A673 (cell line): ENCODE data around the gene AREL1. TPM values are rescaled to one million over a fixed set of nuclear protein-coding genes. Genes with fewer than 3 reads are reported as not detected.

Experiments
- BruUV-seq: library from RNA; stranded (reverse); fragments of 400-500 nt; replicated peaks from 2 replicates; lab custom pipeline; 2021; lab: Mats Ljungman, UMichigan
- CTCF ChIA-PET: fragments of 300-600 bp; sonication (Branson Sonifier 250); formaldehyde crosslinking; loops from one replicate; lab custom pipeline; 2022; ENCODE audit warnings: antibody characterized with exemption; lab: Charles Lee
- POLR2A ChIA-PET: fragments of 300-600 bp; sonication (Branson Sonifier 250); formaldehyde crosslinking; loops from one replicate; lab custom pipeline; 2022; ENCODE audit warnings: antibody characterized with exemption; ENCODE audit not compliant: low non-redundant PET; lab: Charles Lee
- DNase-seq: peaks from one replicate; pipeline ENCODE4 v3.0.0-alpha.2; 2015; ENCODE audit warnings: low spot score
- H3K27ac ChIP-seq: fragments of 200-600 bp; sonication (generic); 2 replicates; pipeline ENCODE4 v1.5.1; 2016; ENCODE audit warnings: mixed run types, low read depth, mild to moderate bottlenecking, mixed read lengths, antibody characterized with exemption, low read length; ENCODE audit not compliant: poor library complexity, severe bottlenecking
- H3K27me3 ChIP-seq: fragments of 200-600 bp; sonication (generic); replicated peaks from 2 replicates; pipeline ENCODE4 v1.6.1; 2017; ENCODE audit warnings: mixed run types, low read depth, mild to moderate bottlenecking, mixed read lengths, antibody characterized with exemption, low read length; ENCODE audit not compliant: insufficient read depth, poor library complexity
- H3K36me3 ChIP-seq: fragments of 200-600 bp; sonication (generic); 2 replicates; pipeline ENCODE4 v1.6.1; 2016; ENCODE audit warnings: mixed run types, mild to moderate bottlenecking, mixed read lengths, antibody characterized with exemption, low read length; ENCODE audit not compliant: insufficient read depth, poor library complexity, severe bottlenecking
- H3K4me1 ChIP-seq: fragments of 200-600 bp; sonication (generic); 2 replicates; pipeline ENCODE4 v1.6.1; 2017; ENCODE audit warnings: mixed run types, mild to moderate bottlenecking, mixed read lengths, antibody characterized with exemption, low read length; ENCODE audit not compliant: insufficient read depth, poor library complexity, severe bottlenecking
- H3K4me3 ChIP-seq: fragments of 200-600 bp; sonication (generic); 2 replicates; pipeline ENCODE4 v1.5.1; 2016; ENCODE audit warnings: low read depth, mixed run types, mild to moderate bottlenecking, mixed read lengths, low read length; ENCODE audit not compliant: poor library complexity, severe bottlenecking
- H3K9me3 ChIP-seq: fragments of 200-600 bp; sonication (generic); 2 replicates; pipeline ENCODE4 v1.6.1; 2016; ENCODE audit warnings: mixed run types, low read depth, mild to moderate bottlenecking, mixed read lengths, antibody characterized with exemption, low read length; ENCODE audit not compliant: poor library complexity, severe bottlenecking
- CTCF ChIP-seq: fragments of 300-800, 200-600 bp; sonication (generic); conservative IDR thresholded peaks from 2 replicates; pipeline ENCODE4 v1.5.1; 2017; ENCODE audit warnings: low read depth, mild to moderate bottlenecking, antibody characterized with exemption, low read length, moderate library complexity, mixed read lengths
- EZH2 ChIP-seq: fragments of 200-600 bp; sonication (generic); IDR thresholded peaks from 2 replicates; pipeline ENCODE4 v1.6.1; 2017; ENCODE audit warnings: borderline replicate concordance, low read depth, mild to moderate bottlenecking, mixed read lengths, antibody characterized with exemption, low read length; ENCODE audit not compliant: poor library complexity, severe bottlenecking
- intact Hi-C: fragments of 100-400 bp; cut with micrococcal nuclease; formaldehyde crosslinking; loops from one replicate; pipeline ENCODE4 v1.10.0; 2022; ENCODE audit not compliant: unreplicated experiment
- total RNA-seq: library from RNA; stranded (reverse); gene quantifications from 2 replicates; pipeline ENCODE4 v1.2.3, GENCODE V29; 2021

Gene AREL1
- total RNA-seq, 1 experiment from 2014 or later: 48.7 TPM

- no peak for DNase-seq
- no peak overlapping the region for H3K4me3 ChIP-seq
- no peaks in the 10 kb centered on the region for H3K4me1 ChIP-seq
- ChIA-PET POLR2A (no interaction called here), CTCF (no interaction called here)
- BruUV-seq: no TSS peak
- H3K27me3 ChIP-seq: no peaks in the 10 kb centered on the region
- no peaks in the 10 kb centered on the region for H3K9me3 ChIP-seq
- intact Hi-C loops: no loop called here
- H3K27ac ChIP-seq: no peak overlapping the region
- peaks cover 34% of the 10 kb centered on the region for H3K36me3 ChIP-seq
- TF ChIP-seq EZH2 (no peak), CTCF (no peak)
Observed at GRCh38 chr14:74733221-74733620, 20.3 kb upstream of the AREL1 start.

GRCh38 chr14:74732387-74732786, 19.5 kb upstream of the AREL1 start:
- H3K27me3 ChIP-seq: no peaks in the 10 kb centered on the region
- intact Hi-C loops: no loop called here
- TF ChIP-seq EZH2 (no peak), CTCF (no peak)
- no peaks in the 10 kb centered on the region for H3K9me3 ChIP-seq
- H3K27ac ChIP-seq: no peak overlapping the region
- peaks cover 33% of the 10 kb centered on the region for H3K36me3 ChIP-seq
- no peak for DNase-seq
- POLR2A ChIA-PET: no interaction called here
- no peak overlapping the region for H3K4me3 ChIP-seq
- no peaks in the 10 kb centered on the region for H3K4me1 ChIP-seq
- CTCF ChIA-PET: no interaction called here
- no TSS peak for BruUV-seq

GRCh38 chr14:74723134-74723533, 10.3 kb upstream of the AREL1 start:
- POLR2A ChIA-PET: no interaction called here
- Histone ChIP-seq H3K27ac (no peak overlapping the region), H3K4me3 (no peak overlapping the region), H3K4me1 (no peaks in the 10 kb centered on the region), H3K36me3 (peaks cover 10% of the 10 kb centered on the region), H3K27me3 (no peaks in the 10 kb centered on the region), H3K9me3 (no peaks in the 10 kb centered on the region)
- DNase-seq: no peak
- CTCF ChIA-PET: no interaction called here
- intact Hi-C loops: no loop called here
- BruUV-seq: no TSS peak
- no peak for TF ChIP-seq CTCF
- TF ChIP-seq EZH2: no peak
